Upper lobe of left lung (tissue), 6 donors: ENCODE results near the gene CERS2. TPM values are rescaled to one million over a fixed set of nuclear protein-coding genes. Genes with fewer than 3 reads are reported as not detected.
A peak's percentile ranks its signal among the peaks of the same experiment; 100 is the strongest.

ENCODE experiments used
- ATAC-seq, 2 donors: fragments of 200-7000 bp; cut with Tn5 transposase; one replicate each; pipeline ENCODE4 v1.9.1; 2022; ENCODE audit warnings: mild to moderate bottlenecking in 2 of 2, moderate library complexity in 2 of 2; ENCODE audit not compliant: low FRiP score in 2 of 2
- DNase-seq, 2 donors: peaks; one replicate each; pipeline ENCODE4 v3.0.0-alpha.2; 2019 to 2020
- H3K27ac ChIP-seq, 4 donors: fragments of 200-600 bp; sonication (generic); one replicate each; pipeline ENCODE4 v1.5.1; 2016 to 2019
- H3K27me3 ChIP-seq, 4 donors: fragments of 200-600 bp; sonication (generic); one replicate each; pipeline ENCODE4 v1.5.1; 2017 to 2019
- H3K36me3 ChIP-seq, 4 donors: fragments of 200-600 bp; sonication (generic); one replicate each; pipeline ENCODE4 v1.5.1; 2016 to 2019
- H3K4me1 ChIP-seq, 4 donors: fragments of 200-600 bp; sonication (generic); one replicate each; pipeline ENCODE4 v1.5.1; 2018 to 2019
- H3K4me3 ChIP-seq, 4 donors: fragments of 200-600 bp; sonication (generic); one replicate each; pipeline ENCODE4 v1.5.1; 2017 to 2019; ENCODE audit warnings: mild to moderate bottlenecking in 2 of 4, moderate library complexity in 1 of 4
- H3K9me3 ChIP-seq, 4 donors: fragments of 200-600 bp; sonication (generic); one replicate each; pipeline ENCODE4 v1.5.1; 2018 to 2019
- EP300 ChIP-seq, 4 donors: sonication (generic); formaldehyde crosslinking; IDR thresholded peaks; one replicate each; pipeline ENCODE4 v1.5.1; 2017; ENCODE audit warnings: antibody characterized with exemption in 4 of 4, control low read depth in 2 of 4
- POLR2A ChIP-seq, 4 donors: fragments of 450-650 bp; IDR thresholded peaks; one replicate each; pipeline ENCODE4 v1.5.1; 2016 to 2017; ENCODE audit warnings: antibody characterized with exemption in 4 of 4, mild to moderate bottlenecking in 2 of 4
- POLR2AphosphoS5 ChIP-seq, 2 donors: sonication (generic); formaldehyde crosslinking; IDR thresholded peaks; one replicate each; pipeline ENCODE4 v1.5.1; 2017; ENCODE audit warnings: antibody characterized with exemption in 2 of 2
- WGBS, 2 donors: methylation state at CpG; one replicate each; pipeline ENCODE4 v1.1.5; 2017 to 2018; 5-methylcytosine and 5-hydroxymethylcytosine counted together
- total RNA-seq, 6 donors: library from RNA; depleted of rRNA in 4 of 6; stranded (reverse); fragments of >200 nt in 4 of 6; gene quantifications; one replicate each; pipeline versions ENCODE4 v1.1.0 to v1.2.1, GENCODE V29; 2016 to 2021
- TF ChIP-seq, protein P1 (sequence below), 6 experiments: fragments of 450-650 bp in 4 of 6; fragments of 200-600 bp in 2 of 6; sonication (generic) in 2 of 6; IDR thresholded peaks; one replicate each; pipeline ENCODE4 v1.5.1; 2016 to 2019; ENCODE audit warnings: antibody characterized with exemption in 6 of 6
- donor health status: DM: no; HTN: no; CAD: no; lungs with moderate emphysema.
- donor health status: DM: no; HTN: yes; CAD: no; lungs with severe emphysema.

Gene CERS2
- total RNA-seq, 6 donors from 2014 or later: 93.2 to 322 (median 204) TPM

GRCh38 chr1:150963321-150964163 lies 11.1 kb downstream of the CERS2 start:
- Histone ChIP-seq H3K4me3 (no peak overlapping the region), H3K27ac (no peak overlapping the region), H3K9me3 (no peaks in the 10 kb centered on the region), H3K36me3 (peaks cover 70 to 100% (median 91%) of the 10 kb centered on the region in 4 donors), H3K4me1 (peaks cover 0 to 6% (median 2%) of the 10 kb centered on the region in 4 donors), H3K27me3 (no peaks in the 10 kb centered on the region)
- no peak for ATAC-seq
- DNase-seq: no peak
- WGBS, 2 donors: 93 to 94% methylated on average over 10 of the region's 10 CpGs
- TF ChIP-seq, protein P1, sequence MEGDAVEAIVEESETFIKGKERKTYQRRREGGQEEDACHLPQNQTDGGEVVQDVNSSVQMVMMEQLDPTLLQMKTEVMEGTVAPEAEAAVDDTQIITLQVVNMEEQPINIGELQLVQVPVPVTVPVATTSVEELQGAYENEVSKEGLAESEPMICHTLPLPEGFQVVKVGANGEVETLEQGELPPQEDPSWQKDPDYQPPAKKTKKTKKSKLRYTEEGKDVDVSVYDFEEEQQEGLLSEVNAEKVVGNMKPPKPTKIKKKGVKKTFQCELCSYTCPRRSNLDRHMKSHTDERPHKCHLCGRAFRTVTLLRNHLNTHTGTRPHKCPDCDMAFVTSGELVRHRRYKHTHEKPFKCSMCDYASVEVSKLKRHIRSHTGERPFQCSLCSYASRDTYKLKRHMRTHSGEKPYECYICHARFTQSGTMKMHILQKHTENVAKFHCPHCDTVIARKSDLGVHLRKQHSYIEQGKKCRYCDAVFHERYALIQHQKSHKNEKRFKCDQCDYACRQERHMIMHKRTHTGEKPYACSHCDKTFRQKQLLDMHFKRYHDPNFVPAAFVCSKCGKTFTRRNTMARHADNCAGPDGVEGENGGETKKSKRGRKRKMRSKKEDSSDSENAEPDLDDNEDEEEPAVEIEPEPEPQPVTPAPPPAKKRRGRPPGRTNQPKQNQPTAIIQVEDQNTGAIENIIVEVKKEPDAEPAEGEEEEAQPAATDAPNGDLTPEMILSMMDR (IDR thresholded peaks at IDR 0.05): no peak
- TF ChIP-seq POLR2AphosphoS5 (IDR thresholded peaks at IDR 0.05) (no peak), EP300 (IDR thresholded peaks at IDR 0.05) (no peak), POLR2A (IDR thresholded peaks at IDR 0.05) (no peak)

DNA sequence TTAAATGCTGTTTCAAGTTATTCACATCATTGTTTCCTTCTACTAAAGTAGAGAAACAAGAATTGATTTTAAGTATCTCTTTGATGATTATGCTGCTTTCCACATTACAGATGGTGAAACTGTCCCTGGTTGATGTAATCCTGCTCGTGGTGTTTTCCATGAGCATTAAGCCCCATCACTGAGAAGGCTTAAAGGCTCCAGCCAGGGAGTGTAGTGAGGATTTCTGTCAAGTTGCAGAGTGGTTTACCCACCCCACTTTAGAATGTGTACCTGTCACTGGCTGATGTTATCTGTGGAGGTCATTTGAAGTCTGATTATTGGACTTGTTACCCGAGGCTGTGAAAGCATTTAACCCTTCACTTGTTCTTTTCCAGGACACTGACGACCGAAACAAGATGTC lies 12.9 kb downstream of the CERS2 start:
- Histone ChIP-seq H3K9me3 (no peaks in the 10 kb centered on the region), H3K36me3 (peaks cover 52 to 98% (median 79%) of the 10 kb centered on the region in 4 donors), H3K4me1 (no peaks in the 10 kb centered on the region), H3K4me3 (no peak overlapping the region), H3K27me3 (no peaks in the 10 kb centered on the region), H3K27ac (no peak overlapping the region)
- 64 to 65% methylated on average over 4 of the region's 4 CpGs for WGBS, 2 donors
- ATAC-seq (no peak), DNase-seq (no peak)
- TF ChIP-seq EP300 (IDR thresholded peaks at IDR 0.05) (no peak), POLR2AphosphoS5 (IDR thresholded peaks at IDR 0.05) (no peak), POLR2A (IDR thresholded peaks at IDR 0.05) (no peak)
- TF ChIP-seq, protein P1 (IDR thresholded peaks at IDR 0.05): no peak

GRCh38 chr1:150960646-150961045 lies 14.0 kb downstream of the CERS2 start:
- 97 to 98% methylated on average over 3 to 7 of the region's 7 CpGs for WGBS, 2 donors
- H3K27me3 ChIP-seq: no peaks in the 10 kb centered on the region
- TF ChIP-seq POLR2A (IDR thresholded peaks at IDR 0.05): no peak
- TF ChIP-seq EP300 (IDR thresholded peaks at IDR 0.05): no peak
- no peak for TF ChIP-seq POLR2AphosphoS5 (IDR thresholded peaks at IDR 0.05)
- TF ChIP-seq, protein P1 (IDR thresholded peaks at IDR 0.05): no peak
- DNase-seq (peak in 1 of 2 donors; percentile 8), ATAC-seq (no peak)
- no peak overlapping the region for H3K4me3 ChIP-seq
- H3K27ac ChIP-seq: no peak overlapping the region
- H3K9me3 ChIP-seq: no peaks in the 10 kb centered on the region
- no peaks in the 10 kb centered on the region for H3K4me1 ChIP-seq
- H3K36me3 ChIP-seq: peaks cover 42 to 95% (median 67%) of the 10 kb centered on the region in 4 donors

GRCh38 chr1:150957666-150958065 lies 17.0 kb downstream of the CERS2 start:
- ATAC-seq: no peak
- Histone ChIP-seq H3K27ac (no peak overlapping the region), H3K4me1 (no peaks in the 10 kb centered on the region), H3K27me3 (no peaks in the 10 kb centered on the region), H3K9me3 (no peaks in the 10 kb centered on the region), H3K4me3 (no peak overlapping the region), H3K36me3 (peaks cover 25 to 95% (median 61%) of the 10 kb centered on the region in 4 donors)
- peak in 1 of 2 donors; percentile 12 for DNase-seq
- WGBS, 2 donors: 97 to 98% methylated on average over 11 of the region's 11 CpGs
- TF ChIP-seq EP300 (IDR thresholded peaks at IDR 0.05) (no peak), POLR2AphosphoS5 (IDR thresholded peaks at IDR 0.05) (no peak), POLR2A (IDR thresholded peaks at IDR 0.05) (no peak)
- TF ChIP-seq, protein P1 (IDR thresholded peaks at IDR 0.05): no peak
